K562 (cell line): ENCODE measurements around the gene SV2C.

ENCODE experiments used
- POLR2A ChIP-seq: fragments of 450-650 bp; conservative IDR thresholded peaks from 2 replicates; pipeline ENCODE4 v1.6.1; 2016
- TF ChIP-seq, protein P1 (sequence below), 2 experiments: fragments of 450-650 bp; formaldehyde crosslinking in 1 of 2; IDR thresholded peaks; 2 replicates each; pipeline versions ENCODE4 v1.4.0 to v1.6.1; 2014 to 2020; ENCODE audit warnings: mild to moderate bottlenecking in 2 of 2, borderline replicate concordance in 1 of 2, low read depth in 1 of 2

DNA sequence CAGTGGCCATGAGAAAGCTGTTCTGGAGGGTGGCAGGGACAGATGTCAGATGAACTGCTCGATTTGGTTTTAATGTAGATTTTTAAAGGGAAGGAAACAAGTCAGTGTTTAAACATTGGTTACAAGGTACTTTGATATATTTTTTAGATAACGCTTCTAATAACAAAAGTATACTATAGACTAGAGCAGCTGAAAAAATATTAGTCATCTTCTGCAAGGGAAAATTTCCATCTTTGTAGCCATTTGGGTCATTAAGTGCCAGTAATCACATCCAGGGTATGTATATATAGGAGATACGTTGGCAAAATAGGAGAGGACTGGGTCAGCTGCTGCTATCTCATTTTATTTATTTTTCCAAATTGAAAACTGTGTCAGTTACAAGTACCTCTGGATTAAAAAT lies 69.0 kb downstream of the SV2C start:
- TF ChIP-seq, protein P1, sequence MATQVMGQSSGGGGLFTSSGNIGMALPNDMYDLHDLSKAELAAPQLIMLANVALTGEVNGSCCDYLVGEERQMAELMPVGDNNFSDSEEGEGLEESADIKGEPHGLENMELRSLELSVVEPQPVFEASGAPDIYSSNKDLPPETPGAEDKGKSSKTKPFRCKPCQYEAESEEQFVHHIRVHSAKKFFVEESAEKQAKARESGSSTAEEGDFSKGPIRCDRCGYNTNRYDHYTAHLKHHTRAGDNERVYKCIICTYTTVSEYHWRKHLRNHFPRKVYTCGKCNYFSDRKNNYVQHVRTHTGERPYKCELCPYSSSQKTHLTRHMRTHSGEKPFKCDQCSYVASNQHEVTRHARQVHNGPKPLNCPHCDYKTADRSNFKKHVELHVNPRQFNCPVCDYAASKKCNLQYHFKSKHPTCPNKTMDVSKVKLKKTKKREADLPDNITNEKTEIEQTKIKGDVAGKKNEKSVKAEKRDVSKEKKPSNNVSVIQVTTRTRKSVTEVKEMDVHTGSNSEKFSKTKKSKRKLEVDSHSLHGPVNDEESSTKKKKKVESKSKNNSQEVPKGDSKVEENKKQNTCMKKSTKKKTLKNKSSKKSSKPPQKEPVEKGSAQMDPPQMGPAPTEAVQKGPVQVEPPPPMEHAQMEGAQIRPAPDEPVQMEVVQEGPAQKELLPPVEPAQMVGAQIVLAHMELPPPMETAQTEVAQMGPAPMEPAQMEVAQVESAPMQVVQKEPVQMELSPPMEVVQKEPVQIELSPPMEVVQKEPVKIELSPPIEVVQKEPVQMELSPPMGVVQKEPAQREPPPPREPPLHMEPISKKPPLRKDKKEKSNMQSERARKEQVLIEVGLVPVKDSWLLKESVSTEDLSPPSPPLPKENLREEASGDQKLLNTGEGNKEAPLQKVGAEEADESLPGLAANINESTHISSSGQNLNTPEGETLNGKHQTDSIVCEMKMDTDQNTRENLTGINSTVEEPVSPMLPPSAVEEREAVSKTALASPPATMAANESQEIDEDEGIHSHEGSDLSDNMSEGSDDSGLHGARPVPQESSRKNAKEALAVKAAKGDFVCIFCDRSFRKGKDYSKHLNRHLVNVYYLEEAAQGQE (IDR thresholded peaks at IDR 0.05; ENCODE audit: borderline replicate concordance) = no peak
- TF ChIP-seq, protein P1 (CRISPR knock-in tag; IDR thresholded peaks at IDR 0.05; ENCODE audit: low read depth) = no peak
- no peak for TF ChIP-seq POLR2A
